GM12801 (cell line): ENCODE results near the gene ZDHHC9.

Source experiments
- TF ChIP-seq, protein P1 (sequence below): IDR thresholded peaks from one replicate; pipeline ENCODE4 v1.5.1; 2011; ENCODE audit warnings: control low read depth; ENCODE audit not compliant: insufficient read length; ENCODE audit errors: extremely low read depth

Gene ZDHHC9

DNA sequence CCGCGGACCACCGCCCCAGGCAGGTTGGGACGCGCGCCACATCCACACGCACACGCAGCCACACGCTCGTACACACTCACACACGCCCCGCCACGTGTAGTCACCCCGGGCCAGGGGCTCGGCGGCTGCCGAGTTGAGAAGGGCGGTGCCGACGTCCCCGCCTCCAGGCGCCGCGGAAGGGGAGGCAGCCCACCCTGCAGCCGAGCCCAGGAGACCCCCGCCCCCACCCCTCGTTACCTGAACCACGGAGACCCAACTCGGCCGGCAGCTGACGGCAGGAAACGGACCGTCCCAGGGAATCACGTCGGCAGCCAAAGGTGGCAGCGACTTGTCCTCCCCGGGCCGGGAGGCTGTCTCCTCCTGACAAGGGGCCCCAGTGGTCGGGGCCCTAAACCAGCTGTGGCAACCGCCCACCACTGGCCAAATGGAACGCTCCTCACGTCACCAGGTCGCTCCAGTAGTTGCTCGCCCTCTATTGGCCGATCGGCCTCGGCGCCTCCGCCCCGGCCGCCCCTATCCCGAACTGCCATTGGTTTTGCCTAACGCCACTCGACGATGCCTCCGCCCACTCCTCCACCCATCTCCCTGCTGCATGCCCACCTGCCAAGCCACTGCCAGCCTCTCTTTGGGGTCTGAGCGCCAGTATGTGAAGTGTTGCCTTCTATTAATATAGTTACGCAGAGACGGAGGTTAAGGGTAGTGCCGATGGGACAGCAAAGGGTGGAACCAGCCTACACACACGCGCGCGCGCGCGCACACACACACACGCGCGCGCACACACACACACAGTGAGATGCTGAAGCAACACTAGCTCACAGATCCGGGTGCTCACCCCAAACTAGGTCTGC lies at the start of gene ZDHHC9:
Gene ZDHHC9 (minus strand): TSS at position 428 of the 848 bp plus-strand sequence. CDS start 1,941 bp downstream, outside the sequence.
- TF ChIP-seq, protein P1, sequence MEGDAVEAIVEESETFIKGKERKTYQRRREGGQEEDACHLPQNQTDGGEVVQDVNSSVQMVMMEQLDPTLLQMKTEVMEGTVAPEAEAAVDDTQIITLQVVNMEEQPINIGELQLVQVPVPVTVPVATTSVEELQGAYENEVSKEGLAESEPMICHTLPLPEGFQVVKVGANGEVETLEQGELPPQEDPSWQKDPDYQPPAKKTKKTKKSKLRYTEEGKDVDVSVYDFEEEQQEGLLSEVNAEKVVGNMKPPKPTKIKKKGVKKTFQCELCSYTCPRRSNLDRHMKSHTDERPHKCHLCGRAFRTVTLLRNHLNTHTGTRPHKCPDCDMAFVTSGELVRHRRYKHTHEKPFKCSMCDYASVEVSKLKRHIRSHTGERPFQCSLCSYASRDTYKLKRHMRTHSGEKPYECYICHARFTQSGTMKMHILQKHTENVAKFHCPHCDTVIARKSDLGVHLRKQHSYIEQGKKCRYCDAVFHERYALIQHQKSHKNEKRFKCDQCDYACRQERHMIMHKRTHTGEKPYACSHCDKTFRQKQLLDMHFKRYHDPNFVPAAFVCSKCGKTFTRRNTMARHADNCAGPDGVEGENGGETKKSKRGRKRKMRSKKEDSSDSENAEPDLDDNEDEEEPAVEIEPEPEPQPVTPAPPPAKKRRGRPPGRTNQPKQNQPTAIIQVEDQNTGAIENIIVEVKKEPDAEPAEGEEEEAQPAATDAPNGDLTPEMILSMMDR: no peak

DNA sequence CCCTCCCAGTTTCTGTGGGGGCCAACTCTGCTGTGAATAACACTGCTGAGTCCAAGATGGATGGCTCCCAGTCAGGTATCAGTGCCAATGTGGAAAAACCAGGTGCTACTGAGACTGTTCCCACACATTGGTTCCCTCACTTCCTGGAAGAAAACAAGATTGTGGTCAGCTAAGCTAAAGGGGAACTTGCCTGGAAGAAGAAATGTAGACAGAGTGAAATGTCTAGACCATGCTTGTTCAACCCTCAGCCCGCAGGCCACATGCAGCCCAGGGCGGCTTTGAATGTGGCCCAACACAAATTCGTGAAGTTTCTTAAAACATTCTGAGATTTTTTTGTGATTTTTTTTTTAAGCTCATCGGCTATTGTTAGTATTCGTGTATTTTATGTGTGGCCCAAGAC lies 33.7 kb upstream of the ZDHHC9 start:
- TF ChIP-seq, protein P1: no peak

DNA sequence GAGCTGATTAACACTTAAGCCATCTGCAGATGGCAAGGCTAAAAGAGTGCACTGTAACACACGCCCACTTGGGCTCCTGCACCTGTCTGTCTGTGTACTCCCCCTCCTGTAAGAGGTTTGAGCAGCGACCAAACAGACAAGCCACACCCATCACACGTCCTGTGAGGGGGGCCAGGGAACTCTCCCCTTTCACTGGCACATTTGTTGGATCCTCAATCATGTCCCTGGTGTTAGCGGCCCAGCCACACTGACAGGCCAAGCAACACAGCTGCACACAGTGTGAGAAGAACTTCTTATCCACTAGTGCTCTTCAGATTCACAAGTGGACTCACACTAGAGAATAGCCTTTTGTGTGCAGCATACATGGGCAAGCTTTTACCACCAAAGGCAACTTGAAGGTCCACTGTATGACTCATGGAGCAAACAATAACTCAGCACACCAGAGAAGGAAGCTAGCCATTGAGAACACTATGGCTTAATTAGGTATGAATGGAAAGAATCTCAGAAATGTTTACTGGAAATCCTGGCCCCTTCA lies 33.2 kb upstream of the ZDHHC9 start:
- TF ChIP-seq, protein P1: no peak

GRCh38 chrX:129875669-129876068 lies 32.0 kb upstream of the ZDHHC9 start:
- TF ChIP-seq, protein P1: no peak

GRCh38 chrX:129872524-129872923 lies 28.8 kb upstream of the ZDHHC9 start:
- TF ChIP-seq, protein P1: no peak

- TF ChIP-seq, protein P1: no peak
Measured at GRCh38 chrX:129846716-129847115, 3.0 kb upstream of the ZDHHC9 start.

DNA sequence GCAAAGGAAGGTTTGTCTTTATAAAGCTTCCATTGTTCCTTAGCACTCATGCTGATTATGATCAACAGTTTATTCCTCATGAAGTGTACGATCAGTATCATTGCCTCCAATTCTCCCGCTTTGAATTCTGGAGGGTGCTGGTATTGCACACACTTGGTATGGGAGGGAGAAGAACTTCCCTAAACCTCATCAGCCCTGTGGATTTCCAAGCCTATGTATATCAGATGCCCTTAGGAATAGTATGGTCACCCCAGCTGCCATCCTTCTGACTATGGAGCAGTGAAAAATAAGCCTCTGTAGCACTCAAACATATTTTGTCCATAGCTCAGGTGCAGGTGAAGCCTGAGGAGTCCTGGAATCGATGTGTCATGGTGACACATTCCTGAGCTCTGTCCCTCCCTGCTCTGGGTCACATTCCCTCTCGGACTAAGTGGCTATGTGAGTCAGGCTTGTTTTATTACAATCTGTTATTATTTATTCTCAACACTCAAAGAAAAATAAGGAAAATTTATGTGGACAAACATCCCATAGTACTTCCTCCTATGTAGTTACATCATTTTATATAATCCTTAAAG lies 2.0 kb upstream of the ZDHHC9 start:
- TF ChIP-seq, protein P1: no peak
